GM12865 (cell line): ENCODE data around the gene SELENOH.

Source experiments
- DNase-seq: peaks from one replicate; pipeline ENCODE4 v3.0.0; 2010; ENCODE audit warnings: low read depth
- H3K4me3 ChIP-seq: 2 replicates; pipeline ENCODE4 v1.5.1; 2011; ENCODE audit warnings: mild to moderate bottlenecking, low read depth, low read length, control low read depth
- TF ChIP-seq, protein P1 (sequence below): IDR thresholded peaks from 2 replicates; pipeline ENCODE4 v1.5.1; 2011; ENCODE audit warnings: low read length, control low read depth, low read depth, inconsistent platforms; ENCODE audit not compliant: insufficient read depth; ENCODE audit errors: missing control alignments

Gene SELENOH

DNA sequence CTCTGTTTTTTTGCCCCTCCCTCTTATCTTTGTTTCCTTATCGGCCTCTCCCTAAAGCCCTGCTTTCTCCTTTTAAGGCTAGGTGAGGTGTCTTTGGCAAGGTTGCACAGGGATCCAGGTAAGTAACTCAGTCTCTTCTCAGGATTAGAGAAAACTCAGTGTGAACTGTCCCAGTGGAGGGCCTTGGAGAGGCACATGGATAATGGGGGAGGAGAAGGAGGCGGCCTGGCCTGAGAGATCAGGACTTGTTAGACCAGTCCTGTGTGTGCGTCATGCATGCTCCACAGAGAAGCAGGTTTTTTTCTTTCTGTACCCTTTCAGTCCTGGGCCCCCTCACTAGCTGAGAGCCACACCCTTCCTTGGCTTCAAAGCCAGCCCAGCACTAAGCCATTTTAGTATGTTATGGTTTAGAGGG lies 40.2 kb downstream of the SELENOH start:
- DNase-seq, result no peak
- TF ChIP-seq, protein P1, sequence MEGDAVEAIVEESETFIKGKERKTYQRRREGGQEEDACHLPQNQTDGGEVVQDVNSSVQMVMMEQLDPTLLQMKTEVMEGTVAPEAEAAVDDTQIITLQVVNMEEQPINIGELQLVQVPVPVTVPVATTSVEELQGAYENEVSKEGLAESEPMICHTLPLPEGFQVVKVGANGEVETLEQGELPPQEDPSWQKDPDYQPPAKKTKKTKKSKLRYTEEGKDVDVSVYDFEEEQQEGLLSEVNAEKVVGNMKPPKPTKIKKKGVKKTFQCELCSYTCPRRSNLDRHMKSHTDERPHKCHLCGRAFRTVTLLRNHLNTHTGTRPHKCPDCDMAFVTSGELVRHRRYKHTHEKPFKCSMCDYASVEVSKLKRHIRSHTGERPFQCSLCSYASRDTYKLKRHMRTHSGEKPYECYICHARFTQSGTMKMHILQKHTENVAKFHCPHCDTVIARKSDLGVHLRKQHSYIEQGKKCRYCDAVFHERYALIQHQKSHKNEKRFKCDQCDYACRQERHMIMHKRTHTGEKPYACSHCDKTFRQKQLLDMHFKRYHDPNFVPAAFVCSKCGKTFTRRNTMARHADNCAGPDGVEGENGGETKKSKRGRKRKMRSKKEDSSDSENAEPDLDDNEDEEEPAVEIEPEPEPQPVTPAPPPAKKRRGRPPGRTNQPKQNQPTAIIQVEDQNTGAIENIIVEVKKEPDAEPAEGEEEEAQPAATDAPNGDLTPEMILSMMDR, result no peak

DNA sequence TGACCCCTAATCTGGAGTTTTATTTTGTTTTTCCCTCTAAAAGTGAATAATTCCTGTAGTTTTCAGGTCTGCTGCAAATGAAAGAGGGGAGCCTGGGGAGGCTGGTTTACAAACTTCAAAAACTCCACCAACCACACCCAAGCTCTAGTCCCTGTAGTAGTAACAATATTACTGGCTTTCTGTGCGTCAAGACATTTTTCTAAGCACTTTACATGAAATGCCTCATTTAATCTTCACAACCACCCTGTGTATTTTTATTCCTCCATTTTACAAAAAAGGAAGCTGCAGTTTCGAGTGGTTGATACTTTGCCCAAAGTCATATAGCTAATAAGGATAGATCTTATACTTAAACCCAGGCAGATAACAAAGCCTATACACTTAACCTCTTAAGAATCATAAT lies 43.8 kb downstream of the SELENOH start:
- TF ChIP-seq, protein P1, result no peak
- H3K4me3 ChIP-seq, result no peak overlapping the region
- peak; percentile 29 for DNase-seq

More for the DNA sequence above, 40.2 kb downstream of the SELENOH start:
- no peak overlapping the region for H3K4me3 ChIP-seq

DNA sequence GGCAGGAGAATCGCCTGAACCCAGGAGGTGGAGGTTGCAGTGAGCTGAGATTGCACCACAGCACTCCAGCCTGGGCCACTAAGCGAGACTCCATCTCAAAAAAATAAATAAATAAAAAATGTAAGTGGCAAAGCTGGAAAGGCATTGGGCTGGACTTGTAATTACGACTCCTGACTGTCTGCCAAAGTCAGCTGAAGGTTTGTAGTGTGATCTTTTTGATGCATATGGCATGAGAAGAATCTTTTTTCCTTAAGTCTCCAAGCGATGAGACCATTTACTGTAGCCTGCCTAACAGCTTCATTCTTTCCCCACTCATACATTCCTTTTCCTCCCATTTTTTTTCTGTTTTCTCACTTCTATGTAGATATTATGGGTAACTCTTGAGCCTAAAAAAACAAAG lies 45.1 kb downstream of the SELENOH start:
- TF ChIP-seq, protein P1, result no peak
- no peak for DNase-seq
- no peak overlapping the region for H3K4me3 ChIP-seq

DNA sequence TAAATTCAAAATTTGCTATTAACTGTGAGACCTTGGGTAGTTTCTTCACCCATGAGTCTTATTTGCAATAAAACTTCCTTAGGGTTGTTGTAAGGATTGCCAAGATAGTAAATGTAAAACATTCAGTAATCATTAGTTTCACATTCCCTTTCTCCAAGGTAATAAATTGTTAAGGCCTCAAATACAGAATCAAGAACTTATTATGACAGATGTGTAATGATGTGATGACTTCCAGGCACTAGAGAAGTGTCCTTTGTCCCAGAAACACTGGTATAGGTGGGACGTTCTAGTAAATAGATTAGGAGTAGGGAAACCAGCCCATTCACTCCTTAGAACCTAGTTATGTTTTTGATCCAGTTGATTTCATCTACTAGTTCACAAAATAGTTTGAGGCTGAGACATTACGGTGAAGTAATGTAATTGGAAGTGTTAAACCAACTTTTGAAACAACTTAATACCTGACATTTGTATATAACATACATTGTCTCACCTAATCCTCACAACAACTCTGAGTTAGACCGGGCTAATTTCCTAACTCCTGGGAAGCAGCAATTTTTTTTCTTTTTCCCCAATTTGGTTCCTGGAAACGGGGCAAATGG lies 45.8 kb downstream of the SELENOH start:
- DNase-seq, result no peak
- TF ChIP-seq, protein P1, result no peak
- no peak overlapping the region for H3K4me3 ChIP-seq

DNA sequence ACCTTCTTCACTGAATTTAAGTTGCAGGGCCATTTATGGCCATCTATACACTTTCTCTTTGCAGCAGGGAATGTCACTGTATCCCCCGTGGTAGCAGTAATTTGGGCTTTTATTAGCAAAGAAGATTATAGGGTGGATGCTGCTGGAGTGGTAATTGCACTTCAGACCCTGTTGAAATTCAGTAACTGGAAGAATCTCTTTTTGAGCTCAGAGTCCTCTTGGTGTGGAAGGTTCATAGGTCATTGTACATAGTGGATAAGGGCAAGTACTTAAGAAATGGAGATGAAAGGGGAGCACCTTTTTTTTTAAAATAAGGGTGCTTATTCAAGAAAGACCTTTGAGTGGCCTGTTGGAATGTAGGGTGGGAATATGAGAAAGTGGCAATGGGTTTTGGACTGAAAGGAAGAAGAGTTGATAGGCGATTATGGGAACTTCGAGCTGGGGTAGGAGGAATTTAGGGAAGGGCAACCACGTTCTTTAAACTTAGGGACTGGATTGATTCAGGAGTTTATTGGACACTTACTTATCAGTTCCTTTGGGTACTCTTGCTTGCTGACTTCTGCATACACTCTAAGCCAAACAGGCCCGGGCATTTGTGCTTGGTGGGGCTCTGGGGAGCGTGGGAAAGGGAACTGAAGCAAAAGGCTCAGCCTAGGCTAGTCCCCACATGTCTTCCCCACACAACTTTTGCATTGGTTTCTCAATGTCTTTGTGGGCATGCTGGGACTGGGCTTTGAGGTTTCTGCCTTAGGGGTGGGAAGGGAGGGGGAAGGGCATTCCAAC lies 46.8 kb downstream of the SELENOH start:
- DNase-seq, result peak; percentile 73
- TF ChIP-seq, protein P1, result no peak
- H3K4me3 ChIP-seq, result no peak overlapping the region

DNA sequence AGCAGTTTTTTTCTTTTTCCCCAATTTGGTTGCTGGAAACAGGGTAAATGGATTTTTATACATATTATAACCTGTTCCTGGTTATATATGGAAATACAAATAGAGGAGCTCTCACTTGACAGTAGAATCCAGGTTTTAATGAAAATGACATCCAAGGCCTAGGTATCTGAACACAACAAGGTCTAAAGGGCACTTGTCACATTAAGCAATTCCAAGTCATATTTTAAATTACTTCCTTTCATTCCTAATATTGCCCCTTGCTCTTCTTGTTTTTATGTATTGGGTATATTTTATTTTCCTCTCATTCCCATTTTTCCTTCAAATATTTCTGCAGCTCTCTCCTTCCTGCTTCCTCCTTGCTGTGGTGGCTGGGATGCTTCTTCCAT lies 47.4 kb downstream of the SELENOH start:
- DNase-seq, result no peak
- no peak overlapping the region for H3K4me3 ChIP-seq
- TF ChIP-seq, protein P1, result no peak
